GM10266 (cell line): ENCODE data around the gene KDM4C.

Experiments used
- DNase-seq: peaks from one replicate; pipeline ENCODE4 v3.0.0; 2012; ENCODE audit errors: extremely low spot score
- CTCF ChIP-seq: IDR thresholded peaks from 2 replicates; pipeline ENCODE4 v1.5.1; 2012; ENCODE audit warnings: mild to moderate bottlenecking, low read depth; ENCODE audit not compliant: control insufficient read depth, insufficient read depth; ENCODE audit errors: missing control alignments

The KDM4C gene

DNA sequence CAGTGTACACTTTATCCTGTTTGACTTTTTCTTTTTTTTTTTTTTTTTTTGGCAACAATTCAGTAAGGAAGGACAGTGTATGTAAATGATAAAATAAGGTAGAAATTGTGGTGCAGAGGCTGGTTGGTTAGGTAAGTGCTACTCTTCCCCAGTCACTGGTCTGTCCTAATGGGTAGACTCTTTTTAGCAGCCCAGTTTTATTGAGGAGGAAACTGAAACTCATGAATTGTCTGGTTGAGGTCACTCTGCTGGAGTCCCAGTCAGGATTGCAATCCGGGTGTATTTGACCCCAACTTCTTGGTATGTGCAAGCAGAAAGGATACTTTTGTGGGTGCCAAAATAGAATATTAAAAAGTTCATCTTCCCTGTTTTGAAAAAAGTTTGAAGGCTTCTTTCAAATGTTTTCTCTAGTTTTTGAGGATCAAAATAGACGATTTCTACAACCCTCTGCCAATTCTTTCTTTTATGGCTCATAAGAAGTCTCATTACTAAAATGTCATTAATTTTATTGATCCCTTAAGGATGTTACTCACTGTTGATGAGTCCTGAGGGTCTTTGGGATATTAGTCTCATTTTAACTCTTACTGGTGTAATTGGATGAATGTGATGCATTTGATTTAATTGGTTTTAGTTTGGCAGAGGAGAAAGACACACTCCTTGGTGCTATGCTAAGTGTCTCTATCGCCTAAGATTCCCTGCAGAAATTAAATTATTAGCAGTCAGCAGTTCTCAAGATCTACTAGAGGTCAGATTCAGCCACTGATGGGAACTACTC is 171.9 kb downstream of the KDM4C start:
- DNase-seq = no peak
- no peak for TF ChIP-seq CTCF

- DNase-seq = no peak
- TF ChIP-seq CTCF = no peak
These were observed 173.1 kb downstream of the KDM4C start for GRCh38 chr9:6930827-6931226.

- DNase-seq = no peak
- no peak for TF ChIP-seq CTCF
These were observed 174.1 kb downstream of the KDM4C start for GRCh38 chr9:6931913-6932312.

- TF ChIP-seq CTCF = no peak
- no peak for DNase-seq
These were observed 178.3 kb downstream of the KDM4C start for GRCh38 chr9:6936103-6936502.

DNA sequence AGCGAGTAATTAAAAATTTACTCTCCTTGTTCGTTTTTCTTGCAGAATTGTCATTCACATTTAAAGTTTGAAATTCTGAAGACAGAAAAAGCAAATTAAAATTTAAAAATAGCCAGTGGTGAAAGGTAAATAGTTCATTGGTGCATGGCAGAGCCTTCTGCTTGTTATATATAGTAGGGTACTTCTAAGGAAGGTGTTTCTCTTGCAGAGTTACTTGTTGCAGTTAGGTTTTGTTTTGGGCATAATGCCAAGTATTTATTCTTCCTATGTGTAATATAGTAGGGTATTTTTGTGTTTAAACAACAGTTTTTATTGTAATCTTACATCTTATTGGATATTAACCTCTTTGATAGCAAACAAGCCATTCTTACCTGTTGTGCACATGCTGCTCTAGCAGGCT is 179.4 kb downstream of the KDM4C start:
- DNase-seq = no peak
- TF ChIP-seq CTCF = no peak

GRCh38 chr9:6938447-6938846 is 180.7 kb downstream of the KDM4C start:
- TF ChIP-seq CTCF = no peak
- no peak for DNase-seq

- TF ChIP-seq CTCF = no peak
- DNase-seq = no peak
These were observed 181.1 kb downstream of the KDM4C start for GRCh38 chr9:6938873-6939272.
